Caki2 (cell line): ENCODE results near the gene PTCD2. TPM values are rescaled to one million over a fixed set of nuclear protein-coding genes. Genes with fewer than 3 reads are reported as not detected.

ENCODE experiments used
- DNase-seq: peaks from one replicate; pipeline ENCODE4 v3.0.0-alpha.2; 2015; ENCODE audit warnings: low read depth
- in situ Hi-C: cut with HindIII; loops from 2 replicates; pipeline ENCODE4 v1.10.0; 2016; ENCODE audit warnings: low sequenced_read_pairs, low pct_unique_long_range_greater_than_20kb, mixed read lengths
- total RNA-seq: library from RNA; depleted of rRNA; stranded (reverse); fragments of >200 nt; shearing (Covaris generic); gene quantifications from 2 replicates; pipeline ENCODE4 v1.2.3, GENCODE V29; 2014; ENCODE audit warnings: low replicate concordance

Gene PTCD2
- total RNA-seq, 1 experiment from 2014 or later: 6.3 TPM

DNA sequence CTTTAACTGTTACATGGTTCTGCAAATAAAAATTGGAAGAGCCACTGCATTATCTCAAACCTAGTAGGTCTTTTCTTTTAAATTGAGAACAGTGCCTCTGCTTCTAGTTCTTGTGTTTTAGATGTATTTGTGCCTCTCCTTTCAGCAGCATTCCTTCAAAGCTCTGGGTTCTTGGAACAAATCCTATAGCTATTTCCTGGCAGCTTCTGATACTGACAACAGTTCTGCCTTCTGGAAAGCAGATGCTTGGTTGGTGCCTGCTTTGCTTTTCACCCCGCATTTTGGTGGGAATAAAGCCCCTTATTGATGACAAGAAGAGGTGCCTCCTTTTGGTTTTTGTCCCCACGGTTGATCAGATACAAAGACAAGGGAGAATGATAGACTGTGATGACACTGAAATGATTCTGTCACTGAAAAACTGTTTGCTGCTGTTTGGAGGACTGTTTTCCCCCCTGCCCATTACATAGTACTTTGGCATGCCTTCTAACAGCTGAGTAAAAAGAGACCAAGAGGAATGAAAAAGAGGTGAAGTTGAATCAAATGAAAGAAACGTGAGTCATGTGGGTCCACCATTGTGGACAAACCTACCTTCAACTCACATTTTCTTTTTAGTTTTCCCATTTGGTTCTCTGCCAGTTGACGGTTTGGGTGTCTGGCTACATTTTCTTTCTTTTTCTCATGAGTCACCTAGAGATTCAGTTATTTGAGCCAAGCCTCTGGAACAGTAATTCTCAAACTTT, 5.6 kb downstream of the PTCD2 start:
- DNase-seq: no peak
- in situ Hi-C loops: no loop called here

DNA sequence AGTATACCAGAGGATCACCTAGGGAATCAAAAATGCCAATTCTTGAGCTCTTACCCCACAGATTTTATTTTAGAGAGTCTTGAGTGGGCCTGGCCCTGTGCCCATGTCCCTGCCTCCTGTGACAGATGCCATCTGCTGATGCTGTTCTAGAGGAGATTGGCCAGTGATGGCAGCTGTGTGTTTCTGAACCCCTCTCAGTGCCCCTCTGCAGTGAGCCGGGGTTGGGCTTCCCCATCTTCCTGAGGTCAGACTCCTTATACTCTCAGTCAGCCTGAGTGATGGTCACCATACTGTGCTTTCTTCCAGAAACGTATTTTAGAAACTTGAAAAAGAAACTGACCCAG, 6.1 kb downstream of the PTCD2 start:
- in situ Hi-C loops: no loop called here
- no peak for DNase-seq

DNA sequence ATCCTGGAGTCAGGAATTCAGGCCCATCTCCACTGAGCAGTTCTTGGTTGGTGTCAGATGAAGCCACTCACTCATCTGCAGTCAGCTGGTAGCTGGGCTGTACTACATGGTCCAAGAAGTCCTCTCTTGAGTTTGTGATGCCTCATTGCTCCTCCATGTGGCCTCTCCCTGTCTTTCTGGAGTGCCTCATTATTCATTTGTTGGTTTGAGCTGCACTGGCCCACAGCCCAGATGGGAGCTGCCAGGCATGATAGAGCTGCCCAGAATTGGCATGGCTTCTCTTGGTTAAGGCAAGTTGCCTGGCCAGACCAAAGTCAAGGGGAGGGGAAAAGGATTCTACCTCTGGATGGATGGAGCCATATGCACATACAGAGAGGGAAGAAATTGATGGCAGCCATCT, 8.0 kb downstream of the PTCD2 start:
- in situ Hi-C loops: no loop called here
- peak; percentile 68 for DNase-seq

- no peak for DNase-seq
- in situ Hi-C loops: no loop called here
Observed at GRCh38 chr5:72330712-72331111, 10.5 kb downstream of the PTCD2 start.

DNA sequence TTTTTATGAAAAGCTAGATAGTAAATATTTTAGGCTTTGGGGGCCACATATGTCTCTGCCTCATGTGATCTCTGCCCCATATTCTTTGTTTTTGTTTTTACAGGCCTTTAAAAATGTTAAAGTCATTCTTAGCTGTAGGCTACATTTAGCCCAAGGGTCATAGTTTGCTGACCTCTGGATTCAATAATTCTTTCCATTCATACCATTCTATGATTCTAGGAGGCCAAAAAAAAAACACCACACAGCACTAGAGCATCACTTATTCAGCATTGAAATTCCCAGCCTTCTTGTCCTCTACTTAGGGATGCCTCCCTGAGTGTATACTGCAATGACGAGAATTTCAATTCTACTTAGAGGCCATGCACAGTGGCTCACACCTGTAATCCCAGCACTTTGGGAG, 17.0 kb downstream of the PTCD2 start:
- in situ Hi-C loops: no loop called here
- DNase-seq: no peak

DNA sequence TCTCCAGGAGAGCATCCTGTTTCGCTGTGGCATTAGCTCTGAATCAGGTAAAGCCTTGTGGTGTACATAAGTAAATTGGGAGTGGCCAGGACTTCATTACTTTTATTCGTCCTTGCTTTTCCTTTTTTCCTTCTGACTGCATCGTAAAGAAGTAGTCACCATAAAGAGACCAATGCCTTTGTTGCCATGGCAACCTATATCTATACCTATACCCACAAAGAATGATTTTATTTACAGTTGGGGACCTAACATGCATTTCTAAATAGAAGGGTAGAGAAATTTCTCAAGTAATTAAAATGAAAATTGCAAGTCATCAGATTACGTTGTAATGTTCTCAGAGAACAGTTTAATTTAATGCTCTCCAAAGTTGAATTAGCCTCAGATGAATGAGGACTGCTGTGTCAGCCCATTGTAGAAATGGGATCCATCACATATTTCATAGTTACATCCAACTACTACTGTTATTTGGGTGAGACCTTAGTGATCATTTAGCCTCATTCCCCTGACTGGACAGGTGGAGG, 18.6 kb downstream of the PTCD2 start:
- no peak for DNase-seq
- in situ Hi-C loops: no loop called here

DNA sequence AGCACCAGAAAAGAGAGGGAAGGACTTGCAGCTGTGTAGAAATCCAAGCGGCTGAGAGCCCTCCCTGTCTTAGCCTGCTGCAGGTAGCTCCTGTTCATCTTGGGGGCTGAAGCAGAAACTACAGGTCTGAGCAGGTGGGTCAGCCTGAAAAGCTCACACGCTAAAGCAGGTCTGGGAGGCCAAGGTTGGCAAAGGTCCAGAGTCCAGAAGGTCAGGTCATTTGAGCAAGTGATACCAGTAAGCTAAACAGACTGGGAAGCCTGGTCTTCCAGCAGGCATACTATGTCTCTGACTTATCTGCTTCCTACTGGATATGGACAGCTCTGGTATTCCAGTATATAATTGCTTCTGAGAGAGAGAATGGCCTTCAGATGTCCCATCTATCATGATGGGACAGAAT, 26.2 kb downstream of the PTCD2 start:
- no peak for DNase-seq
- in situ Hi-C loops: no loop called here

DNA sequence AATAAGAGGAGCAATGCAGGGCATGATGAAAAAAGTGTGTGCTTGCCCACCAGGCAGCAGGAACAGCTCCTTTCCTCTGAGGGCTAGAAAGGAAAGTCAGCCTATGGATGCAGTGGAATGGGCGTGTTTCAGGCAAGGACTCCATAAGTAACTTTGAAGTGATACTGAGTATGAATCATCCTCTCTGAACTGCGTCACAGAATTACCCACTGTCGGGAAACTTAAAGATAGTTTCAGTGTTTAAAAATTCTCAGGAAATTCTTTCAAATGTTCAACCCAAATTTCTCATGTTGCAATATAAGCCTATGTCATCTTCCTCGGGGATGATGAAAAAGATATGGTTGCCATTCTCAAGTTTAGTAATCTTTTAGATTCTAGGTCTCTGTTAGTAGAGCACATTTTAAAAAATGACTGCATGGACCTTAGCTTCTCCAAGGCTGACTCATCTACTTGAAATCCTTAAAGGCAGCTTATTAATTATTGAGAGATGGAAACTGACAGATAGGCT, 27.7 kb downstream of the PTCD2 start:
- DNase-seq: no peak
- in situ Hi-C loops: no loop called here

DNA sequence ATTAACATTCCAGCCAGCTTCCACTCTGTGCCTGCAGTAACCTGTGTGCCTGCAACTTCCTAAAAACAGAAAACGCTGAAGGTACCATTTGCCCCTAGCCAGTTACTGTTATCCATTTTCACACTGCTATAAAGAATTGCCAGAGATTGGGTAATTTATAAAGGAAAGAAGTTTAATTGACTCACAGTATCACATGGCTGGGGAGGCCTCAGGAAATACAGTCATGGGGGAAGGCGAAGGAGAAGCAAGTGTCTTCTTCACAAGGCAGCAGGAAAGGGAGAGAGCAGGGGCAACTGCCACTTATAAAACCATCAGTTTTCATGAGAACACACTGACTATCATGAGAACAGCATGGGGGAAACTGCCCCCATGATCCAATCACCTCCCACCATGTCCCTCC, 31.2 kb downstream of the PTCD2 start:
- no peak for DNase-seq
- in situ Hi-C loops: no loop called here

DNA sequence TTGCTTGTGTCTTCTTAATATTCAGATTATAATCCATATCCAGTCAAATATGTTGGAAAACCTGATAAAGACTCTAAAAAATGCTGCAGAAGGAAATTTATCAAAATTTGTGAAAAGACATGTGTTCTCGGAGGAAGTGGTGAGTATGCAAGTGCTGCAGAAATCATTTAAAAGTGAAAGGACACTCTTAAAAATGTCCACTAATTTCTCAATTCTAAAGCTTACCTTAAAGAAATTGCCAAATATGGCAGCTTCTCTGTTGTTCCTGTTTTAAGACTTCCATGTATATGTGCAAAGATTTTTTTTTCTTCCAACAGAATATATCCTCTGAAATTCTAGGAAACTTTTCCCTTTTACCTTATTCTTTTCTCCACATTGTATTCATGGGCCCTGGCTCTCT, 32.4 kb downstream of the PTCD2 start:
- in situ Hi-C loops: no loop called here

GRCh38 chr5:72353046-72353445, 32.9 kb downstream of the PTCD2 start:
- DNase-seq: no peak
- in situ Hi-C loops: no loop called here

More for the DNA sequence above, 32.4 kb downstream of the PTCD2 start:
- no peak for DNase-seq

DNA sequence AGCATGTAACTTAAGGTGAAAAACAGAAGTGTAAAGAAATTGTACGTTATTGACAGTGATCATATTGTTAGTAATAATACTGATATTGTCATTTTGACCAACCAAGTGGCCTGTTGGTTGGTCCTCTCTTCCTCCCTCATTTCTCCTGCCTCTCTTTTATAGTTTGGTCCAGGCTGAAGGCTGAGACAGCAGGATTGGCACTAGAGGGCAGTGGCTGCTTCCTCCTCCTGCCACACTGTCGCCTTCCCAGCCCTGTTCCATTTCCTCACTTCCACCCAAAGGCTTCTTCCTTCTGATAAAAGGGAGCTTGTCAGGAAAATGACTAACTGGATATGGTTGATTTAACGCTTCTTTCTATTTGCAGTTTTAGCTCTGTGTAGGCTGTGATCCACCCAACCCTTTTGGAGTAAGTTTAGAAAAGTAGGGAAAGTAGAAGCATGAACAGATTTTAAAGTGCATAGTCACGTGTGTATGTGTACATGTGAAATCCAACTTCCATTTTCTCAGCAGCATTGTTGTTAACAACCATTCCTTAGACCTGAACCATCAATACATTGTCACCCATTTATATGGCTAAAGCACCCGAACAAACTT, 35.6 kb downstream of the PTCD2 start:
- peak; percentile 39 for DNase-seq
- in situ Hi-C loops: no loop called here

- no peak for DNase-seq
- in situ Hi-C loops: no loop called here
Observed at GRCh38 chr5:72356361-72356760, 36.2 kb downstream of the PTCD2 start.

GRCh38 chr5:72358925-72359324, 38.8 kb downstream of the PTCD2 start:
- no peak for DNase-seq
- in situ Hi-C loops: no loop called here

GRCh38 chr5:72359886-72360285, 39.7 kb downstream of the PTCD2 start:
- DNase-seq: no peak
- in situ Hi-C loops: no loop called here

DNA sequence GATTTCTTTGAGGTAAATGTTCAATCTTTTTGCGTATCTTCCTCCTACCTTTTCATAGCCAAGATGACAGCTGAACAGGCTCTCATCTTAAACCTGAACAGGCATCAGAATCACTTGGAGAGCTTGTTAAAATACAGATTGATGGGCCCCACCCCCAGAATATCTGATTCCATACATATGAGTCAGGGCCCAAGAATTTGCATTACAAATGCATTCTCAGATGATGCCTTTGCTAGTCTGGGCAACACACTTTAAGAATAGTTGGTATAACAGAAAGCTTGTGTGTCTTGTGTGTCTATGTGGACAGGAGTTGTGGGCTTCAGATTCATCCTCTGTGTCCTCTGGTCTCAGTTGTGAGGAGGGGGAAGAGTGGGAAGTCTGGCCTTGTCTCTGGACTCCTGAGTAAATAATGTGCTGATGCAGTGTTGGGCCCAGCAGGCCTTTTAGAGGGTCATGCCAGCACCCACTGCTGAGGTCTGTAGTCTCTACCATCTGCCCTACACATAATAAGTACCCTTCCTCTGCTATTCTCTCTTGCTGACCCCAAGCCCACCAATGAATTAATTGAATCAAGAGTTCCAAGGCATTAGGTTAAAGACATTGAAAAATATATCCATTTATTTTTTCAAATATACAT, 43.1 kb downstream of the PTCD2 start:
- DNase-seq: peak; percentile 21
- in situ Hi-C loops: no loop called here

- in situ Hi-C loops: no loop called here
- no peak for DNase-seq
Observed at GRCh38 chr5:72364171-72364570, 44.0 kb downstream of the PTCD2 start.

DNA sequence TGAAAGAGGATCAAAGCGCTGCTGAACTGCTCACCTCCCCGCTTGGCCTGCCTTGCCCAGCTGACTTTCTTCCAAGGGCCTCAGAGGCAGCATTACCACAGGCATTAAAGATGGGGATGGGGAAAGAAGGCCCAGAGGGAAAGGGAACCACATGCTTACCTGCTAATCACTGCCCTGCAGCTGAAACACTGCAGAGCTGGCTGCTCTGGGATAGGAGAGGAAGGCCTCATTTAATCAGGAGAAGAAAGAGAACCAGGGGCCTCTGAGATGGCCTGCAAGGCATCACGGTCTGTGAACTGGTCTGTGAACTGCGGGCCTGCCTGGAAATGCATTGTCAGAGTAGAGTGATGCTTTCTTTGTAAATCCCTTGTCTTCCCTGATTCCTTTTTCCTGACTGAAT, 44.8 kb downstream of the PTCD2 start:
- in situ Hi-C loops: no loop called here
- DNase-seq: no peak

DNA sequence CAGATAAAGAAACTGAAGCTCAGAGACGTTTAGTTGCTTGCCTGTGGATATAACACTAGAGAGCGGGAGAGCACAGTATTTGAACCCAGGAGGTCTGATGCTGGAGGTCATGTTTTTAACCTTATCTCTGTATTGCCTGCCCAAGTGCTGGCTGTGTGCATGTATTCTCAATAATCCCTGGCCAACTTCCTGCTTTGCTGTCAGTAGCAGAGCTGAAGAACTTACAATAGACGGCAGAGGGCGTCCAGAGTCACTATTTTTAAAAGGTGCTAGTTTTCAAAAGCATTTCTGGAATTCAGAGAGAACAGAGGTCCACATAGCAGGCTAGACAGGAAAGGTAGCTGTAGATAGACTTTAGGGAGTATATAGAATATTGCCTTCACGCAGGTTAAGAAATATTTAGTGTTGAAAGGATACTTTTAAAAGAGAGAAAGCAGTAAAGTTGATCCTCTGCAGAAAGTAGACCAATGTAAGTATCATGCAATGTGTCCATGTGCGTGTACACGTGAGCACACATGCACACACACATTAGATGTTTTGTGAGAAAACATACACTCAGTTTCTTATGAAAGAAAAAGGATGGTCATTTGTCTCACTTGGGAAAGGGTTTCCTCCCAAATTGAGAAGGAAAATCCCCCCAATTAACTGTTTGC, 46.3 kb downstream of the PTCD2 start:
- in situ Hi-C loops: no loop called here
- DNase-seq: peak; percentile 59
